Adipocyte (in vitro differentiated cells): ENCODE measurements around the gene UPF1.

Source experiments
- DNase-seq: peaks from one replicate; pipeline ENCODE4 v3.0.0-alpha.2; 2015; ENCODE audit warnings: low read depth
- H3K27me3 ChIP-seq: replicated peaks from 2 replicates; pipeline ENCODE4 v1.7.0; 2013; ENCODE audit warnings: mild to moderate bottlenecking, low read length, moderate library complexity; ENCODE audit not compliant: control insufficient read depth, insufficient read depth
- H3K36me3 ChIP-seq: 2 replicates; pipeline ENCODE4 v1.7.0; 2013; ENCODE audit warnings: low read length, mild to moderate bottlenecking, moderate library complexity; ENCODE audit not compliant: control insufficient read depth, insufficient read depth, severe bottlenecking
- H3K4me1 ChIP-seq: 2 replicates; pipeline ENCODE4 v1.7.0; 2013; ENCODE audit warnings: mild to moderate bottlenecking, low read length, moderate library complexity; ENCODE audit not compliant: control insufficient read depth, insufficient read depth
- H3K4me3 ChIP-seq: 2 replicates; pipeline ENCODE4 v1.7.0; 2013; ENCODE audit warnings: mild to moderate bottlenecking, low read length, moderate library complexity
- H3K9ac ChIP-seq: 2 replicates; pipeline ENCODE4 v1.7.0; 2013; ENCODE audit warnings: mild to moderate bottlenecking, low read length, moderate library complexity
- H3K9me3 ChIP-seq: 2 replicates; pipeline ENCODE4 v1.7.0; 2013; ENCODE audit warnings: mild to moderate bottlenecking, low read length, moderate library complexity; ENCODE audit not compliant: control insufficient read depth

Gene UPF1

GRCh38 chr19:18869023-18869618 is 37.4 kb downstream of the UPF1 start:
- peaks cover 42% of the 10 kb centered on the region for H3K36me3 ChIP-seq
- no peaks in the 10 kb centered on the region for H3K4me1 ChIP-seq
- H3K9ac ChIP-seq: no peak overlapping the region
- H3K4me3 ChIP-seq: no peak overlapping the region
- H3K27me3 ChIP-seq: no peaks in the 10 kb centered on the region
- DNase-seq: no peak
- no peaks in the 10 kb centered on the region for H3K9me3 ChIP-seq

DNA sequence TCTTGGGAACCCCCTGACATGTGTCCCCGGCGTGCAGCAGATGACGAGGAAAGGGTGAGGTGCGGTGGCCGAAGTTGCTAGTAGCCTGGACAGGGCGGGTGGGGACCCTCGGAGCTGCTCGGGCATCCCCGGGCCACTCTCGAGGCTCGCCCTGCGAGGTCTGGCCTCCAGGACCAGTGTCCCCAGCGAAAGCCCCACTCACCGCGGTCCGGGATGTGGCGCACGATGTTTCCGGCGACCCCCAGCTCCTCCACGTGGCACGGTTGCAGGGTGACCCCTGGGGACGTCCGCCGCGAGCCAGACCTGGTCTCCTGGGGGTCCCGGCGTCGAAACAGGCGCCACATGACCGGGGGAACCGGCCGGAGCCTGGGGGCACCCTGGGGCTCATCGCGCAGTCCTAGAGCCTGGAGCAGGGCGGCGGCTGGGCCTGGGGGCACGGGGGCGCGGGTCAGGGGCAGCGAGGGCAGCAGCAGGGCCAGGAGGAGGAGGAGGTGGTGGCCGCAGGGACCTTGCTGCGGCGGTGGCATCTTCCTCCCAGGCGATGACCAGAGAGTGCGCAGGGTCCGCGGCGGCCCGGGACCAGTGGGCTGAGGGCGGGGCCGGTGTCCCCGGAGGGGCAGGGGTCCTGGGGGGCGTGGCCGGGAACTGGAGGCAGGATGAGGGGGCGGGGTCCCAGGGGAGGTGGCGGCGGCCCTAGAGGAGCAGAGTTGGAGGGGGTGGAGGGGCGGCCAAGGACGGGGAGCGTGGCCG is 38.2 kb downstream of the UPF1 start:
- Histone ChIP-seq H3K4me1 (no peaks in the 10 kb centered on the region), H3K9ac (no peak overlapping the region), H3K4me3 (no peak overlapping the region), H3K36me3 (peaks cover 35% of the 10 kb centered on the region), H3K9me3 (no peaks in the 10 kb centered on the region), H3K27me3 (no peaks in the 10 kb centered on the region)
- no peak for DNase-seq

GRCh38 chr19:18870531-18871172 is 38.9 kb downstream of the UPF1 start:
- no peaks in the 10 kb centered on the region for H3K4me1 ChIP-seq
- H3K27me3 ChIP-seq: no peaks in the 10 kb centered on the region
- no peak for DNase-seq
- H3K9me3 ChIP-seq: no peaks in the 10 kb centered on the region
- no peak overlapping the region for H3K4me3 ChIP-seq
- peaks cover 28% of the 10 kb centered on the region for H3K36me3 ChIP-seq
- H3K9ac ChIP-seq: no peak overlapping the region

- H3K9ac ChIP-seq: no peak overlapping the region
- no peak for DNase-seq
- no peaks in the 10 kb centered on the region for H3K4me1 ChIP-seq
- no peaks in the 10 kb centered on the region for H3K27me3 ChIP-seq
- H3K4me3 ChIP-seq: no peak overlapping the region
- H3K9me3 ChIP-seq: no peaks in the 10 kb centered on the region
- H3K36me3 ChIP-seq: peaks cover 19% of the 10 kb centered on the region
Observed at GRCh38 chr19:18871543-18871942, 39.8 kb downstream of the UPF1 start.

DNA sequence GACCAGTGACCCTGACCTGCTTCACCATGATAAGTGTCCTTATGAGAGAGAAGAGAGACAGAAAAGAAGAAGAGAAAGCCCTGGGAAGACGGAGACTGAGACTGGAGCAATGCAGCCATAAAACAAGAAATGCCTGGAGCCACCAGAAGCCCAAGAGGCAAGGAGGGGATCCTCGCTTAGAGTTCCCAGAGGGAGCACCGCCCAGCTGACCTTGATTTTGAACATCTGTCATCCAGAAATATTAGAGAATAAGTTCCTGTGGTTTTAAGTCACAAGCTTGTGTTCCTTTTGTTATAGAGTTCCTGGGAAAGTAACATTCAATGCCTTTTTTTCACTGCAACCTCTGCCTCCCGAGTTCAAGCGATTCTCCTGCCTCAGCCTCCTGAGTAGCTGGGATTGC is 44.0 kb downstream of the UPF1 start:
- DNase-seq: peak; percentile 50
- Histone ChIP-seq H3K36me3 (no peaks in the 10 kb centered on the region), H3K4me1 (no peaks in the 10 kb centered on the region), H3K4me3 (no peak overlapping the region), H3K27me3 (no peaks in the 10 kb centered on the region), H3K9ac (no peak overlapping the region), H3K9me3 (no peaks in the 10 kb centered on the region)

DNA sequence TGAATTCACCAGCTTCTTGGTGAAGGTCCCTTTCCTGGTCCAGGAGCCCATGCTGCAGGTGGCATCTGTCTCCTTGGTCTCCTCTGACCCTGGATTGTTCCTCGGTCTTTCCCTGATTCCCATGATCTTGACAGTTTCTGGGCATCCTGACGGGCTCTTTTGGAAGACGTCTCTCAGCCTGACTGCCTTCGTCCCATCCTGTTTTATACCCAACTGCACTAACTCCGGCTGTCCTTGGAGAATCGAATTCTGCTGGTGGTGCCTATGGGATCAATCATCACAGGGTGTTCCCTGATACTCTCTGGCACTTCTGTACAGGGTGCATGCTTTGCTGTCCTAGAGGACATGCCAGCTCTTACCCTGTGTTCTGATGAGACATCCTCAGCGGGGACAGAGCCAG is 45.1 kb downstream of the UPF1 start:
- H3K4me1 ChIP-seq: no peaks in the 10 kb centered on the region
- H3K4me3 ChIP-seq: no peak overlapping the region
- H3K9me3 ChIP-seq: no peaks in the 10 kb centered on the region
- no peaks in the 10 kb centered on the region for H3K27me3 ChIP-seq
- H3K9ac ChIP-seq: no peak overlapping the region
- no peaks in the 10 kb centered on the region for H3K36me3 ChIP-seq
- no peak for DNase-seq

- Histone ChIP-seq H3K9me3 (no peaks in the 10 kb centered on the region), H3K4me1 (no peaks in the 10 kb centered on the region), H3K27me3 (no peaks in the 10 kb centered on the region), H3K9ac (no peak overlapping the region), H3K36me3 (no peaks in the 10 kb centered on the region), H3K4me3 (no peak overlapping the region)
- DNase-seq: no peak
Observed at GRCh38 chr19:18878058-18878797, 46.5 kb downstream of the UPF1 start.

GRCh38 chr19:18878858-18879578 is 47.3 kb downstream of the UPF1 start:
- Histone ChIP-seq H3K4me3 (no peak overlapping the region), H3K4me1 (no peaks in the 10 kb centered on the region), H3K36me3 (no peaks in the 10 kb centered on the region), H3K9me3 (no peaks in the 10 kb centered on the region), H3K9ac (no peak overlapping the region), H3K27me3 (no peaks in the 10 kb centered on the region)
- DNase-seq: no peak

- H3K4me3 ChIP-seq: no peak overlapping the region
- no peaks in the 10 kb centered on the region for H3K27me3 ChIP-seq
- no peaks in the 10 kb centered on the region for H3K36me3 ChIP-seq
- no peak overlapping the region for H3K9ac ChIP-seq
- peak; percentile 43 for DNase-seq
- H3K4me1 ChIP-seq: no peaks in the 10 kb centered on the region
- no peaks in the 10 kb centered on the region for H3K9me3 ChIP-seq
Observed at GRCh38 chr19:18879579-18880373, 48.0 kb downstream of the UPF1 start.

- Histone ChIP-seq H3K36me3 (no peaks in the 10 kb centered on the region), H3K9ac (no peak overlapping the region), H3K4me3 (no peak overlapping the region), H3K27me3 (no peaks in the 10 kb centered on the region), H3K4me1 (no peaks in the 10 kb centered on the region), H3K9me3 (no peaks in the 10 kb centered on the region)
- no peak for DNase-seq
Observed at GRCh38 chr19:18881491-18881890, 49.7 kb downstream of the UPF1 start.
